HEK293 (cell line): ENCODE data around the gene PPARGC1A.

ENCODE experiments used
- CTCF ChIP-seq: fragments of 450-650 bp; formaldehyde crosslinking; IDR thresholded peaks from 2 replicates; pipeline ENCODE4 v1.5.1; 2016; ENCODE audit warnings: missing biosample characterization, missing genetic modification characterization
- PBX3 ChIP-seq: sonication (generic); formaldehyde crosslinking; IDR thresholded peaks from 2 replicates; pipeline ENCODE4 v1.8.1; 2022; ENCODE audit warnings: mild to moderate bottlenecking, moderate library complexity, missing genetic modification reagents
- REST ChIP-seq: fragments of 450-650 bp; formaldehyde crosslinking; IDR thresholded peaks from 2 replicates; pipeline ENCODE4 v1.5.1; 2016; ENCODE audit warnings: missing biosample characterization, missing genetic modification characterization
- TCF7L2 ChIP-seq: IDR thresholded peaks from 2 replicates; pipeline ENCODE4 v1.6.1; 2011; ENCODE audit warnings: low read depth, mild to moderate bottlenecking, inconsistent platforms, low read length, moderate library complexity, borderline replicate concordance
- YY1 ChIP-seq: fragments of 450-650 bp; formaldehyde crosslinking; IDR thresholded peaks from 2 replicates; pipeline ENCODE4 v1.5.1; 2018; ENCODE audit warnings: missing biosample characterization, missing genetic modification characterization
- YY2 ChIP-seq: fragments of 450-650 bp; formaldehyde crosslinking; IDR thresholded peaks from 2 replicates; pipeline ENCODE4 v1.5.1; 2016; ENCODE audit warnings: missing biosample characterization, missing genetic modification characterization
- ZBTB7A ChIP-seq: fragments of 450-650 bp; formaldehyde crosslinking; IDR thresholded peaks from 2 replicates; pipeline ENCODE4 v1.5.1; 2016; ENCODE audit warnings: low read depth, missing biosample characterization, missing genetic modification characterization
- ZNF202 ChIP-seq: fragments of 450-650 bp; formaldehyde crosslinking; IDR thresholded peaks from 2 replicates; pipeline ENCODE4 v1.5.1; 2016; ENCODE audit warnings: missing biosample characterization, missing genetic modification characterization, borderline replicate concordance
- ZNF24 ChIP-seq: fragments of 450-650 bp; formaldehyde crosslinking; IDR thresholded peaks from 2 replicates; pipeline ENCODE4 v1.5.1; 2016; ENCODE audit warnings: missing biosample characterization, missing genetic modification characterization
- ZNF292 ChIP-seq: fragments of 450-650 bp; formaldehyde crosslinking; IDR thresholded peaks from 2 replicates; pipeline ENCODE4 v1.5.1; 2016; ENCODE audit warnings: low read depth, missing biosample characterization, missing genetic modification characterization, borderline replicate concordance
- ZNF48 ChIP-seq: fragments of 450-650 bp; formaldehyde crosslinking; IDR thresholded peaks from 2 replicates; pipeline ENCODE4 v1.5.1; 2016; ENCODE audit warnings: missing biosample characterization, missing genetic modification characterization
- ZNF580 ChIP-seq: fragments of 450-650 bp; formaldehyde crosslinking; IDR thresholded peaks from 2 replicates; pipeline ENCODE4 v1.5.1; 2016; ENCODE audit warnings: missing biosample characterization, missing genetic modification characterization
- ZNF707 ChIP-seq: fragments of 450-650 bp; formaldehyde crosslinking; IDR thresholded peaks from 2 replicates; pipeline ENCODE4 v1.5.1; 2016; ENCODE audit warnings: missing biosample characterization, missing genetic modification characterization

GRCh38 chr4:23916282-23916681, 26.4 kb upstream of the PPARGC1A start:
- TF ChIP-seq CTCF, result no peak
- no peak for TF ChIP-seq YY2 (tag by site-specific recombination)
- TF ChIP-seq ZNF202, result no peak
- TF ChIP-seq ZNF292, result no peak
- TF ChIP-seq REST (tag by site-specific recombination), result no peak
- TF ChIP-seq ZNF707 (tag by site-specific recombination), result no peak
- no peak for TF ChIP-seq ZNF48
- no peak for TF ChIP-seq ZNF580 (tag by site-specific recombination)
- no peak for TF ChIP-seq ZBTB7A (tag by site-specific recombination)
- TF ChIP-seq YY1 (tag by site-specific recombination), result no peak
- TF ChIP-seq TCF7L2, result no peak
- no peak for TF ChIP-seq PBX3
- TF ChIP-seq ZNF24, result no peak
